Nucleus accumbens (tissue), 56 donors: ENCODE measurements around the gene GRM1.

ENCODE experiments used
- DNase-seq, 56 donors: peaks; one replicate each; lab custom pipeline; 2025; lab: John Stamatoyannopoulos, UW

The GRM1 gene

DNA sequence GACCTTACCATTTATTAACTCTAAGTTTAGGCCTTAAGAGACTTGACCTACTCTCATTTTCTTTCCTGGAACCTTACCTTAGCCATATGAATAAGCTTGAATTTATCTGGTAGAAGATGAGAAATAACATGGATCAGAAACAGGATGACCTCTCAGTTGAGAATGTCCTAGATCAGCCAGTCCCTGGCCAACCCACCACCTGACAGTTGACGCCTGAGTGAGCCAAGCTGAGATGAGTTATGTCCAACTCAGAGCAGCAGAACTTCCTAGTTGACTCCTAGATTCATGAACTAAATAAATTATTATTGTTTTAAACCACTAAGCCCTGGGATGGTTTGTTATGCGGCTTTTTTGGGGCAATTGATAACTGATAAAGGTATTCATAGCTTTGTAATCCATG, 281.8 kb downstream of the GRM1 start:
- no peak for DNase-seq

DNA sequence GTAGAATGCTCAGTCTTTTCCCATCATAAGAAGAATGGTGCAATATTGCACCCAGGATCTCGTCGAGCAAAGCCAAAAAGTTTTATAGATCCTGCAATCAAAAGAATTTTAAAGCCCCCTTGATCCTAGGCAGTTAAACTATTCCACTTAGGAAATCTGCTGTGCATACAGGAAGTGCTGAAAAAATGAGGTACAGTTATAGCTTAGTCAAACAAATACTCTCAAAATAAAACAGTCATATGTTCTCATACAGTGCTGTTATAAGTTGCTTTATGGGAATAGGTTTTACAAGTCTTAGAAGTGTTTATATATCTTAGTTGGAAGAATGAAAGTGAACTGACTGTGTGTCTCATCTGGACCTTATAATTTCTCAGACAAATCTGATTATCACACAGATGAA, 282.2 kb downstream of the GRM1 start:
- DNase-seq, result no peak

DNA sequence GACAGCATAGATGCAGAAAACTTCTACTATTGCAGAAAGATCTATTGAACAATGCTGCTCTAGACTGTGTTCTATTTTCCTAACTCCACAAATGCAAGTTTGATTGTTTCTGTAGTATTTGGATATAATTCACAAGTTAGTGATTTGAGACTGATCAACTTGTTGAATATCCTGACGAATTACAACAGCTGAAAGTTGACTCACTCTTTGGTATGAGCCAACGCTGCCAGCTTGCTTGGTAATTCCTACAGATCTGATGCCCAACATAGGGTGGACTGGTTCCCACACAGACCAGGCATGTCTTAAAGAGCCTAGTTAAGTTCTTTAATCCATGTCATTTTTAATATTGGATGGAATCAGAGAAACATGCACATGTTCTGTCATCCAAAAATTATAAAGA, 283.7 kb downstream of the GRM1 start:
- no peak for DNase-seq

DNA sequence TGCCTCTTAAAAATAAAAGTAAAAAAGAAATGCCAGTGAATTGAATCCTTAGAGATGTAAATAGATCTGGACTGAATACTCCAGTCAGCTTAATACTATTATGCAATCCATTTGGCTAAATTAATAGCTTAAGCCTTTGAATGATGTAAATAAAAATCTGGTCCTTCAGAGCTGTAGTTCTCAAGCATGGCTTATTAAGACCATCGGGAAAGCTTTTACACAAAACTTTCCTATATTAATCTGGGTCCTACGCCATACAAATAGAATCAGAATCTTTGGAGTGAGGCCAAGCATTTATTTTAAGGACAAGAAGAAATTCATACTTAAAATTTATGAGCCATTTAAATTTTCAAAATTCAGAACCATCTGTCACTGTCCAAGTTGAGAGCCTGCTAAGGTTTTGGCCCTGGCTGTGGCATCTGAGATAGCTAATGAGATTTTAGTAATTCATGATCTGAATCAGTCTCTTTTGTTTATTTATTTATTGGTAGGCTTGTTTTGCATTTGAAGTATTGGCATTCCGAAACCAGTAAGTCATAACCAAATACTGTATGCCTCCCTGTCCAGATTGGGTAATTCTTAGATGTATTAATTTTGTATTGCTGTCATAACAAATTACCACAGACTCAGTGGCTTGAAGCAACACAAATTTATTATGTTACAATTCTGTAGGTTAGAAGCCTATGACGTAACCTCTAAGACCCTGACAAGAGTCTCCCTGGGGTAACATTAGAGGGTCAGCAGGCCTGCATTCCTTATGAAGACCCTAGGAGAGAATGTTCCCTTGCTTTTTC, 286.7 kb downstream of the GRM1 start:
- DNase-seq, result no peak

DNA sequence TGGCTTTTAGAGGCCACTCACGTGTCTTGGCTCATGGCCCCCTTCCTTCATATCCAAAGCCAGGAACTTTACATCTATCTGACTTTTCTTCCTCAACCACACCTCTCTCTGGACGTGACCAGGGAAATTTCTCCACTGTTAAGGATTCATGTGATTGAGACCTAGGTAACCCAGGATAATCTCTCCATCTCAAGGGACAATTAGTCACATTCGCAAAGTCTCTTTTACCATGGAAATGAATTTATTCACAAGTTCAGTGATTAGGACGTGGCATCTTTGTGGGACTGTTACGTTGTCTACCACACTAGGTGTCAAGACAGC, 287.3 kb downstream of the GRM1 start:
- no peak for DNase-seq

DNA sequence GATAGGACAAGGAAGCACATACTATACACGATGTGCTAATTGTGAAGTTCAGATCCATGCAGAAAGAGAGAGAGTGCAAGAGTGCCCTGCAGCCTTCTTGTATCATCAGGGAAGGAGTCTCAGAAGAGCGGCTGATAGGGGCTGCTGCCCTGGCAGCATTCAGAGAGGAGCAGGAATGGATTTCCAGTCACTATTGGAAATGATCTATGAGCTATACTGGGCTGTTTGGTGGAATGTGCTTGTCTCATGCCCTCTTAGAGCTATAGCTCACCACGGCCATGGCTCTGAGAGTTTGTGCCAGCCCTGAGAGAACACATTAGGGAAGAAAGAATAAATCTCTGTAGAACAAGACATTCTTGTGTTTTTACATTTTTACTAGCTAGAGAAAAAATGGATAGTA, 302.2 kb downstream of the GRM1 start:
- no peak for DNase-seq

DNA sequence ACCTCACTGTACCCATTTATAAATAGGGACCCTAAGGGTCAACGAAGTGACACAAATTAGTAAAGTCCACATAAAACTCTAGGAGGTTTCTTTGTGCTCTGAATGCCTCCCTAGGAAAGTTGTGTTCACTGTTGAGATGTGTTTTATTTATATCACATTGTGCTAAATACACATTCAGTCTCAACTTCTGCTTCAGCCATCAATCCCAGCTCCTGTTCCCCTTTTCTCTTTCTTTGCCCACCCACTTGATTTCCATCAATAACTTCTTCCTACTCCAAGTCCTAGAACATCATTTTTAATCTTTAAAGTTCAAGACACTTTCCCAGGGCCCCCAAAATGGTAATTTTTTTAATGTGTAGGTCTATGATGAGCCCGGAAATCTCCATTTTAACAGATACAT, 306.5 kb downstream of the GRM1 start:
- DNase-seq, result no peak

DNA sequence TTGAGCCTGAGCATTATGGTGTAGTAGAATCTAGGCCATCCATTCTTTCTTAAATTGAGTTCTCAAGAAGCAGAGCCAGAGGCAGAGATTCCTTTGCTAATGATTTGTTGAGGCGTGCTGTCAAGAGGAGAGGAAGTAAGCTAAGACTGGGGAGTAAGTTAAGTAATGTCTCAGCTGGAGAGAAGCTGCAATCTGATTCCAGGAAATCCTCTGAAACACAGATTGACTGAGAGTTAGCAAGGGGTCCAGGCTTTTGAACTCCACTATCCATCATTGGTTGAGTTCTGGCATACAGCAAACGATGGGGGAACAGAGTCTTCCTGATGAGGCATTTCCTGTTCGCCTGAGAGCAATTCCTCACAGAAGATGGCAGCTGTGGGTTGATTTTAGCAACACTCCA, 307.3 kb downstream of the GRM1 start:
- no peak for DNase-seq

DNA sequence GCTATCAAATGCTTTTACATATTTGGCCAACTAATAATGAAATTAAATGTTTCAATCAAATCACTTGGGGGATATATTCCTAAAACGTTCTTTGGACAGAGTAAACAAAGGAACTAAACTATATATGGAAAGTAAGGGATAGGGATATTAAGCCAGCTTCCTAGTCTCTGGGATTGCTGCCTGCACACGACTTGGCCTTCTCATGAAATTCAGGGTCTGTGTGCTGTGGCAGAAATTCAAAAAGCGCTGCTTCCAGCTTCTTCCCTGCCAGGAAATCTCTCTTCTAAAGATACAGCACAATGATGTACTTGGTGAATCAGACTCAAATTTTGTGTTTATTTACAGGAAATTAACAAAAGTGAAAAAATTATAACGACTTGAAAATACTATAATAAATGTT, 308.5 kb downstream of the GRM1 start:
- DNase-seq, result peak in 2 of 56 donors; percentile 10 to 16

DNA sequence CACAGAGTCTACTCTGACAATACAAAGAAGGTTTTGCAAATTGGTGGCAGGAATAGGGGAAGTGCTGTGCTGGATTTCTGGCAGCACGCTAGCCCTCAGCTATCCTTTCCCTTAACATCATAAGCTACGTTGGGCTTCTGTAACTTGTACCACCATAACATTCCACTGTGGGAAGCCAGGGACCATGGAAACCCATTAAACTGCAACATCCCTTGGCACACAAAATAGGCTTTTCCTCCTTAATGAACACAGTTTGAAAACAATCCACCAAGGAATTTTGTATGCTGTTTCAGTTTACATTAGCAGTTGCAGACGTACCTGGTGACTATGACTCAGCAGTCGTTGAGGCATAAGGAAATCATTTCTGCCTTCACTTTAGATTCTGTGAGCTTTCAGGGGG, 310.9 kb downstream of the GRM1 start:
- no peak for DNase-seq

DNA sequence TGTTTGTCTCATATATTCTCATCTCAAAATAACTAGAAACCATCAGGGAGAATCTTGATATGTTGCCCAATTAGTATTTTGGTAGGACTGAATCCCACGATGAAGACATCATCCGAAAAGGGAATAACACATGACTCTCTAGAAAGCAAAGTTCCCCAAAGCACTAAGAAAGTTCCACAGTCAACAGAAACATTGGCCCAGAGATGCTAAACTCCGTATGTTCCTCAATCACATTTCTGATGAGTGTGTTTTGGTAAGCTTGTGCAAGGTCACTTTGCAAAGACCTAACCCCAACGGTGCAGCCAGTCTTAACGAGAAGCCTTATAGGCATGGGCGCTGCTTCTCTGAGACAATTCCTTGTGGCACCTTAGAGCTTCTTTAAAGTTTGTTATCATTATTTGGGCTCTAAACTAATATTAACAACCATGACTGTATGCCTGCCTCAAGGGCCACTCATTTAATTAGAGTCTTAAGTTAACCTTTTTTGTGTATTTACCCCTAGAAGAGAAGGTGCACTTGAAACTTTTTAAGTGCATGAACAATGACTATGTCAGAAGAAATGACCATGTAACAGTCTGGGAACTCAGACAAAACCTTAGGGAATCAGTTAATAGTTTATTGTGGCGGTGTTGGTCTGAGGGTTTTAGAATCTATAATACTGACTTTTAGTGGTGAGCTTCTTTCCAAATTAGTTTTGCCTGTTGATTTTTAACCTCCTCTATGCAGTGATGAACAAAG, 312.8 kb downstream of the GRM1 start:
- no peak for DNase-seq

DNA sequence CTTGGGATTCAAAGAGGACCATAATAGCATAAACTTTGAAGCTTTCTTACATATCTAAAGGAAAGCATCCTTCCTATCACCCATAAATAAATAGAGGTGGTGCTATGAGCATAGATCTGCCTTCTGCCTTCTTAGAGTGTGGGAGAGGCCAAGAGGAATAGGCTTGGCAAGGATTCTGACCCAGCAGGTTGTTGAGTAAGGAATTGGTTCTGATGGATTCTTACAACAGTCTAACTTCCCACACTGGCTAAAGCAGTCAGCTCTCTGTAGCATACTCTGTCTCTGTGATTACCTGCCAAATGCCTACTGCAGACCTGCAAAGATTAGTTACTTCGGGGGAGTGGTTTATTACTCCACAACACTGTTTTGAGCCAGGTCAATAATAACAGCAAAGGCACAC, 316.7 kb downstream of the GRM1 start:
- no peak for DNase-seq

DNA sequence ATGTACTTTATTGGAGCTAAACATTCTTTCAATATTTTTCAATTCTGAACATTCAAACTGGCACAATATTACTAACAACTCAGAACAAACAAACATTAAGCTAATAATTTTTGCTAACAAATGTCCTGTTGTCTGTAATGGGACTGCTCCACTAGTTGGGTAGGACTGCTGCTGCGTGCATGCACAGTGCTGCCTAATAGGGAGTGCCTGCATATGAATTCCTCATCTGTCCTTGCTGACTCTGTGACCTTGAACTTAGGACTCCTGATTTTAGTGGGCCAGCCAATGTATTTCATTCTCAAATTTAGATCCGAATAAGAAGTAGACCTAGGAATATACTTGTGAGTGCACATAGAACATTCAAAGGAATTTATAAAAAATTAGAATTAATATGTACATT, 318.2 kb downstream of the GRM1 start:
- DNase-seq, result no peak

DNA sequence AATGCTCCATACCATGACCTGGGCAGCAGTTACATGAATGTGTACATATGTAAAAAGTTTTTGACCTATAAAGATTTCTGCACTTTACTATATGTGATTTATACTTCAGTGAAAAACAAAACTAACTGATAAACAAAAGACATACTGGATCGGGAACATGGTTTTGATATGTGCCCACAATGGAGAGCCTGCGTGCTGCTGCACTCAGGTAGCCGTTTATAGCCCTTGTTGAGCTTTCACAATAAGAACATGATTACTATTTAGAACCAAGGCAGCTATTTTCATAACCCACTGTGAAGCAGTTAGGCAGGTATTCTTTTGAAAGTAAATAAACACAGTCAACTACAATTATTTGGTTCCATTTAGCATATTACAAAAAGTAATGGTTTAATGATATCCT, 318.8 kb downstream of the GRM1 start:
- no peak for DNase-seq

DNA sequence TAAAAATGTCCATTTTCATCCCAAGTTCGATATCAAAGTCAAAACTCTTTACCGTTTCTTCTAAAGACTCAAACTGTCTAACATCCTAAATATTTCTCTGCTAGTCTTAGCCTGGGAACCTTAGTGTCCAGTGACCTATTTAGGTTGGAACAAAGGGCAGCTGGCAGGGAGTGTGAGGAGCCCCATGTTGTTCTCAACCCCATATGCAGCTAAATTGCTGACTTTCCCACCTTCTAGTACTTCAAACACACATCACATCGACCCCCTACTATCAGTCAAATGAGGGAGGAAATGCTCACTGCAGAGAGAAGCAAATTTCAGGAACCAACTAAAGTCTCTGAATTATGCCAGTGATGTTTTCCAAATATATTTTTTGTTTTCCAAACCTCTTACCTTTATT, 322.2 kb downstream of the GRM1 start:
- DNase-seq, result no peak

DNA sequence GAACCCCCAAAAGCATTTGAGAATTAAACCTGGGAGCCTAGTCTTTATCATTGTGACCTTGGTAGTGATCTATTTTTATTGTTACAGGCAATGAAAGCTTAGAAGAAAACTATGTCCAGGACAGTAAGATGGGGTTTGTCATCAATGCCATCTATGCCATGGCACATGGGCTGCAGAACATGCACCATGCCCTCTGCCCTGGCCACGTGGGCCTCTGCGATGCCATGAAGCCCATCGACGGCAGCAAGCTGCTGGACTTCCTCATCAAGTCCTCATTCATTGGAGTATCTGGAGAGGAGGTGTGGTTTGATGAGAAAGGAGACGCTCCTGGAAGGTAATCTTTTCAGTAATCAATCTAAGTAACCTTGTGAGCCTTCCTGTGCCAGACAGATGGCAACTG, 323.3 kb downstream of the GRM1 start:
- DNase-seq, result no peak

DNA sequence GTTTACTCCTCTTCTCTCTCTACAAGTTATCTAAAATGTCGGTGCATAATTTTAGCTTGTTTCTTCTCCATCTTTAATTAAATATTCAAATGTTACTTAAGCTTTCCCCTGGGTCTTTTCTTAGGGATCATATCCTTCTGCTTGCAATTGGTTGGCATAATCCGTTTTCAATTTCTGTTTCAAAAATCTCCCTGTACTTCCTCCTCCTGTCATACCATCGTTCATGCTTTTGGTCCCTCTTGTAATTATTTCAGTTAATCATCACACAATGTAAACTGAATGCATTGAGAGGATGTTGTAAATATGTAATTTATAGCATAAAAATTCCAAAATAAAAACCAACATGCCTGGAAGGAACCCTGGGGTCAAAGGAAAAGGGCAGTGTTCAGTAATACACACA, 325.6 kb downstream of the GRM1 start:
- no peak for DNase-seq

DNA sequence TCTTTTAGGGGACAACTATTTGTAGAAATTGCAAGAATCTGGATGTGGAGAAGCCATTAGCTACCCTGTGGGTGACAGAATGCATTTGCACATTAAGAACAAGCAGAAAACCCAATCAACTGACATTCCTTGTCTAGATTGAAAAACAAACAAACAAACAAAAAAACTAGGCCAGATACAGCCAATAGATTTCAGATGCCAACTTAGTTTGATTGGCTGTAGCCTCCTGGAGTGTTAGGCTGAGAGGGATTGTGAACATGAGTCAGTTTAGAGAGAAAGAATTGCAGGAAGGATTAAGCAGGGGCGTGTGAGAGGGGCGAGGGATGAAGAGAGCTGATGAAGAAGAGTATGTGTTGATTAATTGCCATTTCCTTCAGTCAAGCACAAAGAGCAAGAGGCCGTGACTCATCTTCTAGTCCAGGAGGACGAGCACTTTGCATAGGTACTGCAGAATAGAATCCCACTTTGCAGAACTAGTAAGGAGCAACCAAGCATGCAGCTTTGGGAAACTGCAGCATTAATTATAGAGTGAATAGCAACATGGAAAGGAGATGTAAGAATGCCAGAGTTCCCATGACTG, 326.7 kb downstream of the GRM1 start:
- DNase-seq, result no peak

DNA sequence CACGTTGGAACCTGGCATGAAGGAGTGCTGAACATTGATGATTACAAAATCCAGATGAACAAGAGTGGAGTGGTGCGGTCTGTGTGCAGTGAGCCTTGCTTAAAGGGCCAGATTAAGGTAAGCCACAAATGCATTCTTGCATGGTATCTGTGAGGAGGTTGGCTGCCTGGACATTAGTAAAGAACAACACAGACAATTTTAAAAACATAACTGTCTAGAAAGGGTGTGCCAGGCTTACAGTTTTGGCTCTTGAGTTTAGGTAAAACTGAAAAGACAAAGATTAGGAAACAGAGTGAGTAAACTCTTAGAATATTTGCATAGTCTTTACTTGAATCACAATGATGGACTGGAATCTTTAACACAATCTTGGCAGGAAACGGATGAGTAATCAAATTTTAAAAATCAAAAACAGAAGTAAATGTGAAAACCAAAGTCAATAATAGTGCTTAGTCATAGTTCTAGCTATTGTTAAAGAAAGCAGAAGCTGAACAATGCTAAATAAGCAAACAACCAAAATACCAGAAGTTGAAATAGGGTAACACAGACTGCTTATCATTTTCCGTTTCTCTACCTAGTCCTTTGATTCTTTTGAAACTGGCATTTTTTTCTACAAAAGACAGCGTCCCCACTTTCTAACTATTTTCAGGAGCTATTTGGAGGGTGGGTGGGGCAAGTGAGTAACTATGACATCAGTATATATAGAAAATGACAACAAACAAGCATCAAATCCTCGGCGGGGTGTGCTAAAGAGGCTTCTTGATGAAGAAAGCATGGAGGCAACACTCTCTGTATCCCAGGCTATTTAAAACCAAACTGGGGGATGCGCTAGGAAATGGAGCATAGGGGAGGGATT, 328.9 kb downstream of the GRM1 start:
- no peak for DNase-seq

DNA sequence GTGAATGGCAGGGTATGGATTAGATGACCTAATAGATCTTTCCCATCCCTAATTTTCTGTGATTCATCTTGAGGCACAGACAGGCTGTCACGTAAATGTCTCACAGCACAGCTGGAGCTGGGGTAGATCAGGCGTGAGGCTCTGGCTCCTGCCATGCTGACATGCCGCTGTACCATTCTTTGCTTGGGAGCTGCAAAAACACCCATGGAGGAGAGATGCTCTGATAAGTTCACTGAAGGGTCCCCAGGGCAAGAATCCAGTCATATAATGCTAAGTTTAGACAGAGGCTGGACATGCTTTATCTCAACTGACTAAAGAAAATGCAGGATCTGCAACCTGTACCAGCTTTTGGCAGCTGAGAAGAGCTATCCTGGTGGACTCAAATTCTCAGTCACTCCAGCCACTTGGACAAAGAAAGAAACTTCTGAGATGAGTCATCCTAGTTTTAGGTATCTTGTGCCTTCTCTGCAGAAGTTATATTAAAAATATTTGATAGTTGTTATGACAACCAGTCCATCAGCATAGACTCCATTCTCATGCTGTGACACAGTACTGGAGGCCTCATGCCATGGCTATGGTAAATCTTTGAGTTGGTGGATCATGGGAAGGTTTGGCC, 329.7 kb downstream of the GRM1 start:
- DNase-seq, result no peak

DNA sequence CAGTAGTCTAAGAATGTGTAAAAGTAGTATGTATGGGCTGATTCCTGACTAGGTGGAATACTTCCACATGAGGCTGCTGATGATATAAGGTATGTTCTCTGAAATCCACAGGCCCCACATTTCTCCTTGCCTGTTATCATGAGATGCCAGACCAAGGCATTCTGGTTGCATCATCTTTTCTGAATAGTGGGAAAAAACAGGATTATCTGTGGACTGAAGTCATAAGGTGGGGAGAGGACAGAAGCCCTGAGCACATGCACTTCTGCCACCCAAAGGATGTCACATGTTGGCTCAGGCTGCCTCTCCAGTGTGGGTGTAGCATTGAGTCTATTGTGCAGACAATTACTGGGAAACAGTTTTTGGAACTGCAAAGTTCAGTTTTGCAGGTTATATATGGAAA, 330.3 kb downstream of the GRM1 start:
- DNase-seq, result no peak
